GM23338 (cell line): ENCODE data around the gene PHACTR1. TPM values are rescaled to one million over a fixed set of nuclear protein-coding genes. Genes with fewer than 3 reads are reported as not detected.

ENCODE experiments used
- ATAC-seq: fragments of 200-7000 bp; cut with Tn5 transposase; 3 replicates; pipeline ENCODE4 v1.9.1; 2020
- DNase-seq: peaks from one replicate; pipeline ENCODE4 v3.0.0-alpha.2; 2015; ENCODE audit warnings: low spot score
- H2AFZ ChIP-seq: fragments of 200-600 bp; sonication (generic); 2 replicates; pipeline ENCODE4 v1.8.0; 2016; ENCODE audit warnings: antibody characterized with exemption, mild to moderate bottlenecking, moderate library complexity
- H3F3A ChIP-seq: fragments of 200-600 bp; sonication (generic); replicated peaks from 2 replicates; pipeline ENCODE4 v1.8.0; 2017; ENCODE audit warnings: antibody characterized with exemption, mixed run types, low read depth
- H3K27ac ChIP-seq: fragments of 200-600 bp; sonication (generic); 2 replicates; pipeline ENCODE4 v1.6.1; 2016; ENCODE audit warnings: low read depth
- H3K27me3 ChIP-seq: fragments of 200-600 bp; sonication (generic); 2 replicates; pipeline ENCODE4 v1.8.0; 2016; ENCODE audit warnings: mild to moderate bottlenecking, mixed run types, moderate library complexity; ENCODE audit not compliant: insufficient read depth
- H3K36me3 ChIP-seq: fragments of 200-600 bp; sonication (generic); 2 replicates; pipeline ENCODE4 v1.8.0; 2016; ENCODE audit warnings: mild to moderate bottlenecking; ENCODE audit not compliant: insufficient read depth
- H3K4me1 ChIP-seq: fragments of 200-600 bp; sonication (generic); 2 replicates; pipeline ENCODE4 v1.8.0; 2016; ENCODE audit warnings: mild to moderate bottlenecking, moderate library complexity; ENCODE audit not compliant: insufficient read depth
- H3K4me2 ChIP-seq: fragments of 200-600 bp; sonication (generic); 2 replicates; pipeline ENCODE4 v1.7.1; 2017; ENCODE audit warnings: mixed run types
- H3K4me3 ChIP-seq: fragments of 200-600 bp; sonication (generic); 2 replicates; pipeline ENCODE4 v1.6.1; 2016; ENCODE audit warnings: mixed run types
- H3K79me2 ChIP-seq: fragments of 200-600 bp; sonication (generic); replicated peaks from 2 replicates; pipeline ENCODE4 v1.8.0; 2017; ENCODE audit warnings: mild to moderate bottlenecking; ENCODE audit not compliant: insufficient read depth
- H3K9me2 ChIP-seq: fragments of 200-600 bp; sonication (generic); 2 replicates; pipeline ENCODE4 v1.8.0; 2017; ENCODE audit not compliant: insufficient read depth
- H4K20me1 ChIP-seq: fragments of 200-600 bp; sonication (generic); replicated peaks from 2 replicates; pipeline ENCODE4 v1.8.0; 2017; ENCODE audit warnings: mild to moderate bottlenecking; ENCODE audit not compliant: insufficient read depth
- H3K27ac Mint-ChIP-seq: 2 replicates; pipeline ENCODE4 v1.8.0; 2020; ENCODE audit warnings: inconsistent platforms, mild to moderate bottlenecking, moderate library complexity, mixed read lengths
- H3K27me3 Mint-ChIP-seq: 3 replicates; pipeline ENCODE4 v1.8.0; 2022; ENCODE audit warnings: low read depth, mild to moderate bottlenecking, moderate library complexity, mixed read lengths, inconsistent platforms; ENCODE audit not compliant: insufficient read depth, poor library complexity
- H3K36me3 Mint-ChIP-seq: 3 replicates; pipeline ENCODE4 v1.8.0; 2021; ENCODE audit warnings: low read depth, mild to moderate bottlenecking, inconsistent platforms, moderate library complexity, mixed read lengths
- H3K4me1 Mint-ChIP-seq: 3 replicates; pipeline ENCODE4 v1.8.0; 2020; ENCODE audit warnings: mild to moderate bottlenecking, inconsistent platforms, mixed read lengths
- H3K4me3 Mint-ChIP-seq: 3 replicates; pipeline ENCODE4 v1.8.0; 2021; ENCODE audit warnings: moderate library complexity, mild to moderate bottlenecking, inconsistent platforms, mixed read lengths
- H3K9me3 Mint-ChIP-seq: 3 replicates; pipeline ENCODE4 v1.8.0; 2020; ENCODE audit warnings: moderate library complexity, mild to moderate bottlenecking, inconsistent platforms, mixed read lengths
- CREB1 ChIP-seq: fragments of 250-450 bp; sonication (Bioruptor Pico); IDR thresholded peaks from 2 replicates; pipeline ENCODE4 v1.5.0; 2020; ENCODE audit warnings: low read depth, mild to moderate bottlenecking, moderate library complexity
- EZH2 ChIP-seq: fragments of 200-600 bp; sonication (generic); IDR thresholded peaks from one replicate; pipeline ENCODE4 v1.8.0; 2017; ENCODE audit warnings: antibody characterized with exemption, mild to moderate bottlenecking, low read depth; ENCODE audit not compliant: unreplicated experiment
- EZH2phosphoT487 ChIP-seq: fragments of 200-600 bp; sonication (generic); IDR thresholded peaks from one replicate; pipeline ENCODE4 v1.8.1; 2018; ENCODE audit warnings: antibody characterized with exemption; ENCODE audit not compliant: unreplicated experiment
- JUNB ChIP-seq: IDR thresholded peaks from one replicate; pipeline ENCODE4 v1.6.1; 2016; ENCODE audit warnings: antibody characterized with exemption; ENCODE audit not compliant: unreplicated experiment
- NANOG ChIP-seq: IDR thresholded peaks from 2 replicates; pipeline ENCODE4 v1.6.1; 2016; ENCODE audit warnings: antibody characterized with exemption, borderline replicate concordance
- STAT1 ChIP-seq: IDR thresholded peaks from one replicate; pipeline ENCODE4 v1.6.1; 2016; ENCODE audit warnings: antibody characterized with exemption; ENCODE audit not compliant: unreplicated experiment
- ZNF114 ChIP-seq: fragments of 250-450 bp; sonication (Bioruptor Pico); IDR thresholded peaks from 2 replicates; pipeline ENCODE4 v1.5.0; 2020; ENCODE audit warnings: mild to moderate bottlenecking, moderate library complexity
- polyA plus RNA-seq: library from polyadenylated mRNA; unstranded; fragments of >200 nt; fragmentation: Nextera tagmentation; extraction: Ambion mirVana; gene quantifications from 2 replicates; pipeline ENCODE4 v1.2.1, GENCODE V29; 2016
- total RNA-seq: library from RNA; depleted of rRNA; stranded (reverse); fragments of >200 nt; shearing (Covaris generic); gene quantifications from 2 replicates; pipeline ENCODE4 v1.2.3, GENCODE V29; 2014
- TF ChIP-seq, protein P1 (sequence below), 2 experiments: fragments of 200-600 bp in 1 of 2; sonication (generic) in 1 of 2; conservative IDR thresholded peaks; 2 replicates each; pipeline versions ENCODE4 v1.5.1 to v1.6.1; 2016 to 2017; ENCODE audit warnings: antibody characterized with exemption in 2 of 2, low read depth in 2 of 2, mild to moderate bottlenecking in 2 of 2, moderate library complexity in 1 of 2
- TF ChIP-seq, protein P2 (sequence below): fragments of 250-450 bp; sonication (Bioruptor Pico); IDR thresholded peaks from 2 replicates; pipeline ENCODE4 v1.5.0; 2020; ENCODE audit warnings: mild to moderate bottlenecking, moderate library complexity
- TF ChIP-seq, protein P3 (sequence below): IDR thresholded peaks from 2 replicates; pipeline ENCODE4 v1.6.1; 2016; ENCODE audit warnings: antibody characterized with exemption

Gene PHACTR1
- total and polyA plus RNA-seq, 2 experiments from 2014 or later = 5.9 to 19.3 TPM

DNA sequence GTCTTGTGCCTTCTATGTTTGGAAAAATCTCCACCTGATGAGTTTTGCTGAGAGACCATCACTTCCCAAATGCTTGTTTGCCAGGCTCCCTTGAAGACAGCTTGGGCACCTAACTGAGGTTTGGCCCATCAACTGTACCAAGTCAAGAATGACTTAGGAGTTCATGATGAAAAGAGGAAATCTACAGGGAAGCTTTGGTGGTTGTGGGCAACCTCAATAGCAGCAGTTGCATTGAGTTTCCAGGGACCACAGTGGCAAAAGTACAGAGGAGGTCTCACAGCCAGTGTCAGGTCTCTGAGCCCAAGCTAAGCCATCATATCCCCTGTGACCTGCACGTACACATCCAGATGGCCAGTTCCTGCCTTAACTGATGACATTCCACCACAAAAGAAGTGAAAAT, 49.7 kb upstream of the PHACTR1 start:
- Histone ChIP-seq H4K20me1 (no peaks in the 10 kb centered on the region), H3K27me3 (no peaks in the 10 kb centered on the region), H3K36me3 (no peaks in the 10 kb centered on the region), H3K4me3 (no peak overlapping the region), H2AFZ (no peak overlapping the region), H3F3A (no peaks in the 10 kb centered on the region), H3K4me2 (no peak overlapping the region), H3K4me1 (no peaks in the 10 kb centered on the region), H3K9me2 (no peaks in the 10 kb centered on the region), H3K27ac (no peak overlapping the region), H3K79me2 (no peaks in the 10 kb centered on the region)
- no peak for ATAC-seq
- Mint-ChIP-seq H3K27me3 (peaks cover 7% of the 10 kb centered on the region), H3K4me3 (no peak overlapping the region), H3K4me1 (0 out of 3 replicates have a peak, but pooled peaks cover under 1% of the 10 kb centered on the region), H3K36me3 (peaks cover 10% of the 10 kb centered on the region; the same call in 2 of the 3 replicates), H3K27ac (no peak overlapping the region), H3K9me3 (peaks cover 11% of the 10 kb centered on the region)
- DNase-seq = no peak
- no peak for TF ChIP-seq EZH2
- TF ChIP-seq STAT1 = no peak
- TF ChIP-seq ZNF114 (CRISPR knock-in tag) = no peak
- no peak for TF ChIP-seq NANOG
- TF ChIP-seq, protein P1, sequence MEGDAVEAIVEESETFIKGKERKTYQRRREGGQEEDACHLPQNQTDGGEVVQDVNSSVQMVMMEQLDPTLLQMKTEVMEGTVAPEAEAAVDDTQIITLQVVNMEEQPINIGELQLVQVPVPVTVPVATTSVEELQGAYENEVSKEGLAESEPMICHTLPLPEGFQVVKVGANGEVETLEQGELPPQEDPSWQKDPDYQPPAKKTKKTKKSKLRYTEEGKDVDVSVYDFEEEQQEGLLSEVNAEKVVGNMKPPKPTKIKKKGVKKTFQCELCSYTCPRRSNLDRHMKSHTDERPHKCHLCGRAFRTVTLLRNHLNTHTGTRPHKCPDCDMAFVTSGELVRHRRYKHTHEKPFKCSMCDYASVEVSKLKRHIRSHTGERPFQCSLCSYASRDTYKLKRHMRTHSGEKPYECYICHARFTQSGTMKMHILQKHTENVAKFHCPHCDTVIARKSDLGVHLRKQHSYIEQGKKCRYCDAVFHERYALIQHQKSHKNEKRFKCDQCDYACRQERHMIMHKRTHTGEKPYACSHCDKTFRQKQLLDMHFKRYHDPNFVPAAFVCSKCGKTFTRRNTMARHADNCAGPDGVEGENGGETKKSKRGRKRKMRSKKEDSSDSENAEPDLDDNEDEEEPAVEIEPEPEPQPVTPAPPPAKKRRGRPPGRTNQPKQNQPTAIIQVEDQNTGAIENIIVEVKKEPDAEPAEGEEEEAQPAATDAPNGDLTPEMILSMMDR (conservative IDR thresholded peaks at IDR 0.05; ENCODE audit: low read depth in 2 of 2) = no peak

DNA sequence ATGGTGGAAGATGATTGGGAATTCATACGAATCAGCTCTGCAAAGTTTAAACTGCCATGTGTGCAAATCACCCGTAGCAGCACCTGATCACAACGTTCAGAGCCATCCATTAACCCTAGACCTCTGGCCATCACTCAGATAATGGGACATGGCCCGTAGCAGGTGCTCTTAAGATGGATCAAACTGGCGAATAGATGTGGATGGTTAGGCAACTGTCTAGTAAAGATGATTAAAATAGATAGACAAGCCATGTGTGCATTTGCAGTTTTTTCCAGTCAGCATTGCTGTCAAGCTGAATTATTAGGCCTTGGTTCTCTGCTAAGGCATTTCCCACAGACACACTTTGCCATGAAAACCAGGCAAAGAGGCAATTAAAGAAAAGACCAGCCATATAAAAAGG, 40.6 kb upstream of the PHACTR1 start:
- Mint-ChIP-seq H3K36me3 (peaks cover 3% of the 10 kb centered on the region; the same call in 1 of the 3 replicates), H3K4me3 (no peak overlapping the region), H3K9me3 (peaks cover 14% of the 10 kb centered on the region; the same call in 2 of the 3 replicates), H3K27me3 (no peaks in the 10 kb centered on the region), H3K27ac (no peak overlapping the region), H3K4me1 (peaks cover 22% of the 10 kb centered on the region)
- Histone ChIP-seq H3F3A (no peaks in the 10 kb centered on the region), H4K20me1 (no peaks in the 10 kb centered on the region), H3K36me3 (0 out of 2 replicates have a peak, but pooled peaks cover 4% of the 10 kb centered on the region), H3K27ac (no peak overlapping the region), H3K4me3 (no peak overlapping the region), H3K4me1 (peaks cover 11% of the 10 kb centered on the region), H3K27me3 (no peaks in the 10 kb centered on the region), H3K4me2 (no peak overlapping the region), H3K9me2 (peaks cover 3% of the 10 kb centered on the region), H3K79me2 (no peaks in the 10 kb centered on the region), H2AFZ (no peak overlapping the region)
- ATAC-seq = no peak
- no peak for DNase-seq
- TF ChIP-seq EZH2 (no peak), EZH2phosphoT487 (no peak), JUNB (no peak), CREB1 (CRISPR knock-in tag) (no peak), STAT1 (no peak)
- TF ChIP-seq, protein P2, sequence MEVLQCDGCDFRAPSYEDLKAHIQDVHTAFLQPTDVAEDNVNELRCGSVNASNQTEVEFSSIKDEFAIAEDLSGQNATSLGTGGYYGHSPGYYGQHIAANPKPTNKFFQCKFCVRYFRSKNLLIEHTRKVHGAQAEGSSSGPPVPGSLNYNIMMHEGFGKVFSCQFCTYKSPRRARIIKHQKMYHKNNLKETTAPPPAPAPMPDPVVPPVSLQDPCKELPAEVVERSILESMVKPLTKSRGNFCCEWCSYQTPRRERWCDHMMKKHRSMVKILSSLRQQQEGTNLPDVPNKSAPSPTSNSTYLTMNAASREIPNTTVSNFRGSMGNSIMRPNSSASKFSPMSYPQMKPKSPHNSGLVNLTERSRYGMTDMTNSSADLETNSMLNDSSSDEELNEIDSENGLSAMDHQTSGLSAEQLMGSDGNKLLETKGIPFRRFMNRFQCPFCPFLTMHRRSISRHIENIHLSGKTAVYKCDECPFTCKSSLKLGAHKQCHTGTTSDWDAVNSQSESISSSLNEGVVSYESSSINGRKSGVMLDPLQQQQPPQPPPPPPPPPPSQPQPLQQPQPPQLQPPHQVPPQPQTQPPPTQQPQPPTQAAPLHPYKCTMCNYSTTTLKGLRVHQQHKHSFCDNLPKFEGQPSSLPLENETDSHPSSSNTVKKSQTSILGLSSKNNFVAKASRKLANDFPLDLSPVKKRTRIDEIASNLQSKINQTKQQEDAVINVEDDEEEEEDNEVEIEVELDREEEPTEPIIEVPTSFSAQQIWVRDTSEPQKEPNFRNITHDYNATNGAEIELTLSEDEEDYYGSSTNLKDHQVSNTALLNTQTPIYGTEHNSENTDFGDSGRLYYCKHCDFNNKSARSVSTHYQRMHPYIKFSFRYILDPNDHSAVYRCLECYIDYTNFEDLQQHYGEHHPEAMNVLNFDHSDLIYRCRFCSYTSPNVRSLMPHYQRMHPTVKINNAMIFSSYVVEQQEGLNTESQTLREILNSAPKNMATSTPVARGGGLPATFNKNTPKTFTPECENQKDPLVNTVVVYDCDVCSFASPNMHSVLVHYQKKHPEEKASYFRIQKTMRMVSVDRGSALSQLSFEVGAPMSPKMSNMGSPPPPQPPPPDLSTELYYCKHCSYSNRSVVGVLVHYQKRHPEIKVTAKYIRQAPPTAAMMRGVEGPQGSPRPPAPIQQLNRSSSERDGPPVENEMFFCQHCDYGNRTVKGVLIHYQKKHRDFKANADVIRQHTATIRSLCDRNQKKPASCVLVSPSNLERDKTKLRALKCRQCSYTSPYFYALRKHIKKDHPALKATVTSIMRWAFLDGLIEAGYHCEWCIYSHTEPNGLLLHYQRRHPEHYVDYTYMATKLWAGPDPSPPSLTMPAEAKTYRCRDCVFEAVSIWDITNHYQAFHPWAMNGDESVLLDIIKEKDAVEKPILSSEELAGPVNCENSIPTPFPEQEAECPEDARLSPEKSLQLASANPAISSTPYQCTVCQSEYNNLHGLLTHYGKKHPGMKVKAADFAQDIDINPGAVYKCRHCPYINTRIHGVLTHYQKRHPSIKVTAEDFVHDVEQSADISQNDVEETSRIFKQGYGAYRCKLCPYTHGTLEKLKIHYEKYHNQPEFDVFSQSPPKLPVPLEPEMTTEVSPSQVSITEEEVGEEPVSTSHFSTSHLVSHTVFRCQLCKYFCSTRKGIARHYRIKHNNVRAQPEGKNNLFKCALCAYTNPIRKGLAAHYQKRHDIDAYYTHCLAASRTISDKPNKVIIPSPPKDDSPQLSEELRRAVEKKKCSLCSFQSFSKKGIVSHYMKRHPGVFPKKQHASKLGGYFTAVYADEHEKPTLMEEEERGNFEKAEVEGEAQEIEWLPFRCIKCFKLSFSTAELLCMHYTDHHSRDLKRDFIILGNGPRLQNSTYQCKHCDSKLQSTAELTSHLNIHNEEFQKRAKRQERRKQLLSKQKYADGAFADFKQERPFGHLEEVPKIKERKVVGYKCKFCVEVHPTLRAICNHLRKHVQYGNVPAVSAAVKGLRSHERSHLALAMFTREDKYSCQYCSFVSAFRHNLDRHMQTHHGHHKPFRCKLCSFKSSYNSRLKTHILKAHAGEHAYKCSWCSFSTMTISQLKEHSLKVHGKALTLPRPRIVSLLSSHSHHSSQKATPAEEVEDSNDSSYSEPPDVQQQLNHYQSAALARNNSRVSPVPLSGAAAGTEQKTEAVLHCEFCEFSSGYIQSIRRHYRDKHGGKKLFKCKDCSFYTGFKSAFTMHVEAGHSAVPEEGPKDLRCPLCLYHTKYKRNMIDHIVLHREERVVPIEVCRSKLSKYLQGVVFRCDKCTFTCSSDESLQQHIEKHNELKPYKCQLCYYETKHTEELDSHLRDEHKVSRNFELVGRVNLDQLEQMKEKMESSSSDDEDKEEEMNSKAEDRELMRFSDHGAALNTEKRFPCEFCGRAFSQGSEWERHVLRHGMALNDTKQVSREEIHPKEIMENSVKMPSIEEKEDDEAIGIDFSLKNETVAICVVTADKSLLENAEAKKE (CRISPR knock-in tag) = no peak
- TF ChIP-seq, protein P3, sequence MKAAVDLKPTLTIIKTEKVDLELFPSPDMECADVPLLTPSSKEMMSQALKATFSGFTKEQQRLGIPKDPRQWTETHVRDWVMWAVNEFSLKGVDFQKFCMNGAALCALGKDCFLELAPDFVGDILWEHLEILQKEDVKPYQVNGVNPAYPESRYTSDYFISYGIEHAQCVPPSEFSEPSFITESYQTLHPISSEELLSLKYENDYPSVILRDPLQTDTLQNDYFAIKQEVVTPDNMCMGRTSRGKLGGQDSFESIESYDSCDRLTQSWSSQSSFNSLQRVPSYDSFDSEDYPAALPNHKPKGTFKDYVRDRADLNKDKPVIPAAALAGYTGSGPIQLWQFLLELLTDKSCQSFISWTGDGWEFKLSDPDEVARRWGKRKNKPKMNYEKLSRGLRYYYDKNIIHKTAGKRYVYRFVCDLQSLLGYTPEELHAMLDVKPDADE = no peak
- TF ChIP-seq, protein P1 (conservative IDR thresholded peaks at IDR 0.05; ENCODE audit: low read depth in 2 of 2) = no peak
